ENCODE data around the gene ELP1.

ELP1 gene

DNA sequence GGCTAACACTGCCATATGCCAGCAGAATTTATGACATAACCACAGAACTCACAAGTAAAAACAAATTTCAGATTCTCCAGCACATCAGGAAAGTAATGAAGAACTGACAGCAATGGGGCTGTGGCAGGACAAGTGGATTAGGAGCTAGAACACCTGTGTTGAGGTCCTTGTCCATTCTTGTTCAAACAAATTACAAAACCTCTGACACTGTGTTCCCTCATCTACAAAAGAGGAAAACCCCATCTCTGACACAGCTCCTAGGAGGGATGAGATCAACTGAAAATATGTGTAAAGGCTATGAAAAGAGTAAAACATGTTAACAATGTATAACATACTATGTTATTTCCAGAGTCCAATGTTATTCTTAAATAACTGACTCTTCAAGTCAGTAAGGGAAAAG is 23.5 kb downstream of the ELP1 start:
- Histone ChIP-seq H3K4me3 (ENCODE audit: low read depth in 1 of 2, low read length in 2 of 2) (no peak overlapping the region), H3K9ac (ENCODE audit: low read depth, low read length) (no peak overlapping the region), H3K79me2 (ENCODE audit: insufficient read depth, low read length) (no peaks in the 10 kb centered on the region), H3K4me1 (ENCODE audit: insufficient read depth, low read length) (peaks cover 6% of the 10 kb centered on the region; the same call in 1 of the 2 replicates), H4K20me1 (ENCODE audit: insufficient read depth, low read length) (no peaks in the 10 kb centered on the region), H3K9me3 (ENCODE audit: insufficient read depth, low read length, severe bottlenecking) (no peaks in the 10 kb centered on the region), H3K27me3 (ENCODE audit: insufficient read depth, low read length, poor library complexity) (no peaks in the 10 kb centered on the region), H3K36me3 (ENCODE audit: insufficient read depth, low read length) (peaks cover 77% of the 10 kb centered on the region), H2AFZ (ENCODE audit: low read depth, low read length) (no peak overlapping the region), H3K4me2 (ENCODE audit: insufficient read depth, low read length) (no peak overlapping the region), H3K27ac (ENCODE audit: low read length) (no peak overlapping the region)
- no peak for ATAC-seq (ENCODE audit: insufficient read depth, low read depth)
- TF ChIP-seq EZH2 (IDR thresholded peaks at IDR 0.05; ENCODE audit: borderline replicate concordance, low read depth, low read length, severe bottlenecking) (no peak), CTCF (IDR thresholded peaks at IDR 0.05; ENCODE audit: borderline replicate concordance, extremely low read depth, low read length, poor library complexity, severe bottlenecking) (no peak)
- DNase-seq, result no peak

DNA sequence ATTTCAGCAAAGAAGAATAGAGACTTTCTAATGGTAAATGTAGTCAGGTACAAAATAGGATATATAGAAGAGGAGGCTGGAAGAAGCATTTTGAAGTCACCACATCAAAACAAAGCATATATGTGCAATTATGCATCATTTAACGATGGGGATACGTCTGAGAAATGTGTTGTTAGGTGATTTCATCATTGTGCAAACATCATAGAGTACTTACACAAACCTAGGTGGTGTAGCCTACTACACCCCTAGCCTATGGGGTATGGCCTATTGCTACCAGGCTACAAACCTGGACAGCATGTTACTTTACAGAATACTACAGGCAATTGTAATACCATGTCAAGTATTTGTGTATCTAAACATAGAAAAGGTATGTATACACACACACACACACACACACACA is 28.4 kb downstream of the ELP1 start:
- TF ChIP-seq CTCF (IDR thresholded peaks at IDR 0.05; ENCODE audit: borderline replicate concordance, extremely low read depth, low read length, poor library complexity, severe bottlenecking) (no peak), EZH2 (IDR thresholded peaks at IDR 0.05; ENCODE audit: borderline replicate concordance, low read depth, low read length, severe bottlenecking) (no peak)

DNA sequence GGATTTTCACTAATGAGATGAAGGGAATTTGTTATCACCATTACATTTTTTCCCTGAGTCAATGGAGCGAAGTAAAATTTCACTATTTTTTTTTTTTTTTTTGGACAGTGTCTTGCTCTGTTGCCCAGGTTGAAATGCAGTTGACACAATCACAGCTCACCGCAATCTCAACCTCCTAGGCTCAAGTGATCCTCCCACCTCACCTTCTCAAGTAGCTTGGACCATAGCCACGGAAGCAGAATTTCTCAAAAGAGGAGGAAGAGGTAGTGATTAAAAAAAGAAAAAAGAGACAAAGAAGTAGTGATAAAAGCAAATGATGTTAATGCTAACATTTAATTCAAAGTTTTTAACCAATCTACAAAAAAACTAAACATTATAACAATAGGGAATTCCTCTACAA is 29.8 kb downstream of the ELP1 start:
- H3K4me2 ChIP-seq (ENCODE audit: insufficient read depth, low read length), result no peak overlapping the region
- ATAC-seq (ENCODE audit: insufficient read depth, low read depth) (no peak), DNase-seq (no peak)
- no peak for TF ChIP-seq CTCF (IDR thresholded peaks at IDR 0.05; ENCODE audit: borderline replicate concordance, extremely low read depth, low read length, poor library complexity, severe bottlenecking)
- no peak for TF ChIP-seq EZH2 (IDR thresholded peaks at IDR 0.05; ENCODE audit: borderline replicate concordance, low read depth, low read length, severe bottlenecking)
- no peak overlapping the region for H3K4me3 ChIP-seq (ENCODE audit: low read depth in 1 of 2, low read length in 2 of 2)
- no peaks in the 10 kb centered on the region for H4K20me1 ChIP-seq (ENCODE audit: insufficient read depth, low read length)
- H3K79me2 ChIP-seq (ENCODE audit: insufficient read depth, low read length), result no peaks in the 10 kb centered on the region
- H3K9me3 ChIP-seq (ENCODE audit: insufficient read depth, low read length, severe bottlenecking), result no peaks in the 10 kb centered on the region
- peaks cover 87% of the 10 kb centered on the region for H3K36me3 ChIP-seq (ENCODE audit: insufficient read depth, low read length)
- no peak overlapping the region for H3K9ac ChIP-seq (ENCODE audit: low read depth, low read length)
- no peak overlapping the region for H2AFZ ChIP-seq (ENCODE audit: low read depth, low read length)
- H3K4me1 ChIP-seq (ENCODE audit: insufficient read depth, low read length), result no peaks in the 10 kb centered on the region
- H3K27me3 ChIP-seq (ENCODE audit: insufficient read depth, low read length, poor library complexity), result no peaks in the 10 kb centered on the region
- no peak overlapping the region for H3K27ac ChIP-seq (ENCODE audit: low read length)

More for the DNA sequence above, 28.4 kb downstream of the ELP1 start:
- Histone ChIP-seq H3K27ac (ENCODE audit: low read length) (no peak overlapping the region), H3K36me3 (ENCODE audit: insufficient read depth, low read length) (peaks cover 89% of the 10 kb centered on the region), H3K4me2 (ENCODE audit: insufficient read depth, low read length) (no peak overlapping the region), H3K79me2 (ENCODE audit: insufficient read depth, low read length) (no peaks in the 10 kb centered on the region), H3K9ac (ENCODE audit: low read depth, low read length) (no peak overlapping the region), H3K9me3 (ENCODE audit: insufficient read depth, low read length, severe bottlenecking) (no peaks in the 10 kb centered on the region), H3K27me3 (ENCODE audit: insufficient read depth, low read length, poor library complexity) (no peaks in the 10 kb centered on the region), H3K4me3 (ENCODE audit: low read depth in 1 of 2, low read length in 2 of 2) (no peak overlapping the region), H2AFZ (ENCODE audit: low read depth, low read length) (no peak overlapping the region), H3K4me1 (ENCODE audit: insufficient read depth, low read length) (no peaks in the 10 kb centered on the region), H4K20me1 (ENCODE audit: insufficient read depth, low read length) (no peaks in the 10 kb centered on the region)
- no peak for DNase-seq
- ATAC-seq (ENCODE audit: insufficient read depth, low read depth), result no peak

Data from DND-41 (cell line).